ENCODE results near the gene MAP2K5. TPM values are rescaled to one million over a fixed set of nuclear protein-coding genes. Genes with fewer than 3 reads are reported as not detected.

Gene MAP2K5
- total RNA-seq, 1 donor from 2014 or later: 30.7 TPM

- TF ChIP-seq CTCF (IDR thresholded peaks at IDR 0.05; ENCODE audit: unreplicated experiment): no peak
- DNase-seq (ENCODE audit: low spot score, unreplicated experiment): no peak
- Mint-ChIP-seq H3K27ac (peak overlapping the region; percentile 6), H3K4me1 (ENCODE audit: low read depth) (peaks cover 32% of the 10 kb centered on the region), H3K27me3 (no peaks in the 10 kb centered on the region), H3K36me3 (ENCODE audit: insufficient read depth) (peaks cover 3% of the 10 kb centered on the region), H3K4me3 (ENCODE audit: low read depth) (peak overlapping the region; percentile 49), H3K9me3 (ENCODE audit: low read depth) (no peaks in the 10 kb centered on the region)
These were observed 19.2 kb upstream of the MAP2K5 start for GRCh38 chr15:67523330-67523729.

GRCh38 chr15:67524235-67524634 is 18.3 kb upstream of the MAP2K5 start:
- Mint-ChIP-seq H3K4me1 (ENCODE audit: low read depth) (peaks cover 35% of the 10 kb centered on the region), H3K27me3 (no peaks in the 10 kb centered on the region), H3K36me3 (ENCODE audit: insufficient read depth) (no peaks in the 10 kb centered on the region), H3K27ac (no peak overlapping the region), H3K9me3 (ENCODE audit: low read depth) (no peaks in the 10 kb centered on the region), H3K4me3 (ENCODE audit: low read depth) (no peak overlapping the region)
- no peak for DNase-seq (ENCODE audit: low spot score, unreplicated experiment)
- no peak for TF ChIP-seq CTCF (IDR thresholded peaks at IDR 0.05; ENCODE audit: unreplicated experiment)

- Mint-ChIP-seq H3K9me3 (ENCODE audit: low read depth) (no peaks in the 10 kb centered on the region), H3K4me3 (ENCODE audit: low read depth) (no peak overlapping the region), H3K27me3 (no peaks in the 10 kb centered on the region), H3K4me1 (ENCODE audit: low read depth) (peaks cover 23% of the 10 kb centered on the region), H3K27ac (no peak overlapping the region), H3K36me3 (ENCODE audit: insufficient read depth) (no peaks in the 10 kb centered on the region)
- TF ChIP-seq CTCF (IDR thresholded peaks at IDR 0.05; ENCODE audit: unreplicated experiment): no peak
- no peak for DNase-seq (ENCODE audit: low spot score, unreplicated experiment)
These were observed 14.0 kb upstream of the MAP2K5 start for GRCh38 chr15:67528513-67528912.

GRCh38 chr15:67531379-67531914 is 11.1 kb upstream of the MAP2K5 start:
- Mint-ChIP-seq H3K27me3 (no peaks in the 10 kb centered on the region), H3K4me3 (ENCODE audit: low read depth) (no peak overlapping the region), H3K4me1 (ENCODE audit: low read depth) (peaks cover 19% of the 10 kb centered on the region)

GRCh38 chr15:67533873-67534272 is 8.6 kb upstream of the MAP2K5 start:
- no peaks in the 10 kb centered on the region for H3K36me3 Mint-ChIP-seq (ENCODE audit: insufficient read depth)
- no peaks in the 10 kb centered on the region for H3K9me3 Mint-ChIP-seq (ENCODE audit: low read depth)
- no peaks in the 10 kb centered on the region for H3K27me3 Mint-ChIP-seq
- no peak overlapping the region for H3K27ac Mint-ChIP-seq
- no peak for TF ChIP-seq CTCF (IDR thresholded peaks at IDR 0.05; ENCODE audit: unreplicated experiment)
- H3K4me1 Mint-ChIP-seq (ENCODE audit: low read depth): peaks cover 4% of the 10 kb centered on the region
- no peak overlapping the region for H3K4me3 Mint-ChIP-seq (ENCODE audit: low read depth)
- DNase-seq (ENCODE audit: low spot score, unreplicated experiment): no peak

More at GRCh38 chr15:67531379-67531914, 11.1 kb upstream of the MAP2K5 start:
- no peak overlapping the region for H3K27ac Mint-ChIP-seq
- H3K9me3 Mint-ChIP-seq (ENCODE audit: low read depth): no peaks in the 10 kb centered on the region
- TF ChIP-seq CTCF (IDR thresholded peaks at IDR 0.05; ENCODE audit: unreplicated experiment): no peak
- H3K36me3 Mint-ChIP-seq (ENCODE audit: insufficient read depth): no peaks in the 10 kb centered on the region
- no peak for DNase-seq (ENCODE audit: low spot score, unreplicated experiment)
